GM12878 (cell line): ENCODE data around the gene CHRFAM7A.
"Not testable (repeated sequence)": the region's sequence is repeated elsewhere in the genome, so short reads cannot be mapped to it uniquely, and the experiment has no call there.

Experiments used
- CTCF ChIP-seq, 3 experiments: IDR thresholded peaks in 2 of 3; conservative IDR thresholded peaks in 1 of 3; 2 replicates each; pipeline ENCODE4 v1.5.1; 2011; ENCODE audit warnings: low read depth in 3 of 3, low read length in 3 of 3, mild to moderate bottlenecking in 3 of 3, control low read depth in 2 of 3, moderate library complexity in 2 of 3, inconsistent platforms in 1 of 3, mixed read lengths in 1 of 3; ENCODE audit not compliant: control insufficient read depth in 2 of 3, insufficient read depth in 1 of 3; ENCODE audit errors: extremely low read depth in 1 of 3
- MEF2A ChIP-seq: IDR thresholded peaks from 2 replicates; pipeline ENCODE4 v1.6.1; 2011; ENCODE audit warnings: low read depth, mild to moderate bottlenecking, low read length, moderate library complexity; ENCODE audit not compliant: insufficient read depth
- NFIC ChIP-seq: IDR thresholded peaks from 2 replicates; pipeline ENCODE4 v1.6.1; 2012; ENCODE audit warnings: low read depth, mild to moderate bottlenecking, inconsistent platforms, low read length, moderate library complexity
- POLR2A ChIP-seq: IDR thresholded peaks from 2 replicates; pipeline ENCODE4 v1.6.1; 2011; ENCODE audit warnings: low read depth, mild to moderate bottlenecking, low read length
- POLR2AphosphoS5 ChIP-seq: IDR thresholded peaks from 2 replicates; pipeline ENCODE4 v1.6.1; 2011; ENCODE audit warnings: mild to moderate bottlenecking, low read length, inconsistent platforms
- SIN3A ChIP-seq: IDR thresholded peaks from 2 replicates; pipeline ENCODE4 v1.6.1; 2012; ENCODE audit warnings: low read depth, low read length, improper control_type of control experiment

- TF ChIP-seq POLR2A; NFIC; SIN3A; CTCF (IDR thresholded peaks at IDR 0.05 in 2 of 3, conservative IDR thresholded peaks at IDR 0.05 in 1 of 3; ENCODE audit: control insufficient read depth in 2 of 3, extremely low read depth in 1 of 3, insufficient read depth in 1 of 3, low read depth in 3 of 3, low read length in 3 of 3); MEF2A; POLR2AphosphoS5: not testable (repeated sequence)
These were observed 56.8 kb downstream of the CHRFAM7A start for GRCh38 chr15:30336584-30336983.
